Fibroblast of skin of right quadriceps (primary cell): ENCODE results near the gene SLC6A9.

ENCODE experiments used
- DNase-seq: peaks from one replicate; pipeline ENCODE4 v3.0.0-alpha.2; 2013

Gene SLC6A9

DNA sequence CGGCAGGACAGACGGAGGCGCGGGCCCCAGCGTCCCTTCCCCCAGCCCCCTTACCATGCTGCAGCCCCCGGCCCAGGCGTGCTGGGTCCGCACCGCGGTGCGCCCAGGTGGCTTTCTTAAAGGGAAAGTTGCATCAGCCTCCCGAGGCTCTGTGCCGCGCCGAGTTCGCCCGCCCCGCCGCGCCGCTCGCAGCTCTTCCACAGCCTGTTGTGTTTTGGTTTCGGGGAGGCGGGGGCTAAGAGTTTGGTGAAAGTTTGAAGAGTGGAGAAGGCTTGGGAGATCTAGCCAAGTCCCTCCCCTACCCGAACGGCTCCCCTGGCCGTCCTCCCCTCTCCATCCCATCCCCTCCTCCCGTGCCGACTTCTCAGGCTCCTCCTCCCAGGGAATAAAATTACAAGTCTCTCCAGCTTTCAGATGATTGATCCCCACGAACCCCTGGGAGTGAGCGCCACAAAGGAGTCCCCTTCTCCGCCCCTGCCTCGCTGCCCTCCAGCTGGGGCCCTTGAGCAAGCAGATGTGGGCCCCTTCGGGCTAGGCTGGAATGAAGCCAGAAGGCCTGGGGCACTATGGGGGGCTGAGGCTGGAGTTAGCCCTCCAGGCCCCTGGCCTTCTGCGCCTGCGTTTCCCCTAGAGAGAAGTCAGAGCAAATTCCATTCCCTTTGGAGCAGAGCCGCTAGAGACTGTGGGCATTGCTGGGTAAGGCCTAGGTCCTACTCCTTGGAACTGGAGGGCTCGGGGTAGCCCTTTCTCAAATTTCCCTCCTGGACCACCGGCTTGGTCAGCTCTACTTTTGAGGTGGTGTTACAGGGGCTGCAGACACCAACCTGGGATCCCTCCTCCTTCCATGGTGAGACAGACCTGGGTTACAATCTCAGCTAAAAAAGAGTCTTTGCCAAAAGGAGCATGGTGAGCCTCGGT is at the start of gene SLC6A9:
SLC6A9 (minus strand) TSS at position 211 of the 918 bp plus-strand sequence. CDS start 7,185 bp downstream, outside the sequence.
- peak; percentile 87 for DNase-seq

DNA sequence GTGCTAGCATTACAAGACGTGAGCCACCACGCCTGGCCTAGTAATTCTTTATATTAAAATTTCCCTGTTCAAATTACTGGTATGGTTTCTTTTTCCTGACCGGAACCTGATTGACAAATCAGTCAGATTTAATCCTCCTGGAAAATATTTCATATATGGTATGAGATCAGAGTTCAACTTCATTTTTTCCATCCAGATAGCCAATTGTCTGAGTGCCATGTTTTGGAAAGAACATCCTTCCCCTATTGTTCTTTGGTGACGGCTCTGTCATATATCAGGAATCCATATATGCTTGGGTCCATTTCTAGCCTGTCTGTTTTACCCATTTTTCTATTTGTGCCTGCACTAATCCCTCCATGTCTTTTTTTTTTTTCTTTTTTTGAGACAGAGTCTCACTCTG is 48.3 kb upstream of the SLC6A9 start:
- DNase-seq = no peak

DNA sequence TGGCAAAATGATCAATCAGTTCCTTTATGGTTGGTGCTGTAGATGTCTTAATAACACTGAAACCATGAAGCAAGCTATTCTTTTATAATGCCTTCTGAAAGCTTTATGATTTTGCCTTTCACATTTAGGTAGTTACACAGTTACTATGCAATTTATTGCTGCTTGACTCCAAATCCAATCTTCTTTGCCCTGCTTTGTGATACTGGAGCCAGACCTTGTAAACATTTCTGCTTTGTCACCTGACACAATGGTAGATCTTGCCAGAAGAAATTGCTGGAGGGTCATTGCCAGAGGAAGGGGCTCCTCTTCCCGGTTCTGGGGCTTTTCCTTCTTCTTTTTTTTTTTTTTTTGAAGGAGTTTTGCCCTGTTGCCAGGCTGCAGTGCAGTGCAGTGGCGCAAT is 46.8 kb upstream of the SLC6A9 start:
- no peak for DNase-seq

DNA sequence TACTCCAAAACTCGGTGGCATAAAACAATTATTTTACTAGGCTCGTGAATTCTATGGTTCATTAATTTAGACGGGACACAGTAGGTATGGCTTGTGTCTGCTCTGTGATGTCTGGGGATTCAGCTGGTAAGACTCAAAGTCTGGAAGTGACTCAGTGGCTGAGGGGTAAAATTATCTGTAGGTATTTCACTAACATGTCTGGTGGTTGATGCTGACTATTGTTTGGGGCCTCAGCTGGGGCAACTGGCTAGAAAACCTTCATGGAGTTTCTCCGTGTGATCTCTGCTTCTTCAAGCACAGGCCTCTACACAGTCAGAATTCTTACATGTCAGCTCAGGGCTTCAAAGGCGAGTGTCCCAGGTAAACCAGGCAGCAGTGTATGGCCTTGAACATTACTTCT is 46.2 kb upstream of the SLC6A9 start:
- DNase-seq = no peak

DNA sequence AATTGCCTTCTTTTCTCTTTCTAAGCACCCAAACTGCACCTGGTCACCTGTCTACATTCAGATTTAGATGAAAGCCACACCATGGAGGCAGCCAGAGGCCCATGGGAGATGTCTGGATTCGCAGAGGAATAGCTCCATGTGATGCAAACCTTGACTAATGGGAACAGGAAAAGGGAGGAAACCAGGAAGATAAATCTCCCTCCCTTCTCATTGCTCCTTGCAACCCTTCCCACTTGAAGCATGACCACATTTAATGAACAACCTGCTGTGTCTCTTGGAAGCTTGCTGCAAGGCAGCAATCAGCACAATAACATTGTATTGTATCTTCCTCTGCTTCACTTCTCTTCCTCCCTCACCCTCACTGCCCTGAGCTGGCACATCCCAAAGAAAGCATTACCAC is 44.8 kb upstream of the SLC6A9 start:
- DNase-seq = no peak

DNA sequence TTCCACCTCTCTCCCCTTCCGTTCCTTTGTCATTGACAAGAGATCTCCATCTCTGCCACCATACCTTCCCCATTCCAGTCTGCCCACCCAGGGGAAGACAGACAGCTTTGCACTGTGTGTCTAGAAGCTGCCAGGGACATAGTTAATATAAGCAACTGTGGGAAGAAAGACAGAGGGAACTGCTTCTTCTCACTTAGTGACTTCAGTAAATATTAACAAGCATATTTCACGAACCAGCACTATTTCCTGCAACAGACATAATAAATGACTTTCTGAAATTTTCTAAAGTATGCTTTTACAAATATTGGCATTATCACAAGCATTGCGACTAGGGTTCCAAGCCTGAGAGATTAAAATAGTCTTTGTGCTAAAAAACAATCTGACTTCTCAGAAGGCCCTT is 43.2 kb upstream of the SLC6A9 start:
- no peak for DNase-seq

DNA sequence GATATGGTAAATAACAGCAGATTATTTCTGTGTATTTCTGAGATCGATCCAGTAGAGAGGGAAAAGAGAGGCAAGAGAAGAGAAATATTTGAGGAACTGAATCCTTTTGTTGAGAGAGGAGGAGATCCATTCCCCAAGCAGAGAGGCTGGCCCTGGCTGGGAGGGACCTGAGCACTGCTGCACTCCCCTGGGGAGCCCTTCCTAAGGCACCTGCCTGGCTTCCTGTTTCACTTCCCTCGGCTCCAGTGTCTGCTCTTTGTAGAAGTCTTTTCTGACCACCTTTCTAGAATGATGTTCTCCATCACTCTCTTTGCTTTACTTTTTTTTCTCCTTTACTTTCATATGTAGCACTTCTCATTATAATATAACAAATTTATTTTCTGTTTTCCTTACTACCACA is 42.3 kb upstream of the SLC6A9 start:
- DNase-seq = no peak

DNA sequence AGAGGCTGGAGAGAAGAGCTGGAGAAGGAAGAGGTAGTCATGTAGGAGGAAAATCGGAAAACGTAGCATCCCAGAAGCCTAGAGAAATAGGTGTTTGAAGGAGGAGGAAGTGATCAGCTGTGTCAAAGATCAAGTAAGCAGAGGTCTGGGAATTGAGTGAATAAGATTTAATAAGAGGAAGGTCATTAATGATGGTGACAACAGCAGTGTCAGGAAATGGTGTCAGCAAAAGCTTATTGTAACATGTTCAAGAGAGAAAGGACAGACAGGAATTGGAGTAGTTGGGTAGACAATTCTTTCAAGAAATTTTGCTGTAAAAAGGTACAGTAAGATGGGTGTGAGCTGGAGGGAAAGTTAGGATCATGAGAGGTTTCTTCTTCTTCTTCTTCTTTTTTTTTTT is 41.6 kb upstream of the SLC6A9 start:
- DNase-seq = no peak

DNA sequence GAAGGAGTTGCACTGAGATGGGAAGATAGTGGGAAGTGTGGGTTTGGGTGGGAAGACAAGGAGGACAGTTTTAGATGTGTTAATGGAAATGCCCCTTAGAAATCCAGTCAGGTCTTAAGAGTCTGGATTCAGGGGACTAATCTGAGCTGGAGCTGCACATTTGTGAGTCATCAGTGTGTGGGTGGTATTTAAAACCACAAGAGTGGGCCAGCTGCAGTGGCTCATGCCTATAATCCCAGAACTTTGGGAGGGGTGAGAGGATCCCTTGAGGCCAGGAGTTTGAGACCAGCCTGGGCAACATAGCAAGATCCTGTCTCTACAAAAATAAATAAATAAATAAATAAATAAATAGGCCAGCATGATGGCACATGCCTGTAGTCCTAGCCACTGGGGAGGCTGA is 40.9 kb upstream of the SLC6A9 start:
- DNase-seq = peak; percentile 92

DNA sequence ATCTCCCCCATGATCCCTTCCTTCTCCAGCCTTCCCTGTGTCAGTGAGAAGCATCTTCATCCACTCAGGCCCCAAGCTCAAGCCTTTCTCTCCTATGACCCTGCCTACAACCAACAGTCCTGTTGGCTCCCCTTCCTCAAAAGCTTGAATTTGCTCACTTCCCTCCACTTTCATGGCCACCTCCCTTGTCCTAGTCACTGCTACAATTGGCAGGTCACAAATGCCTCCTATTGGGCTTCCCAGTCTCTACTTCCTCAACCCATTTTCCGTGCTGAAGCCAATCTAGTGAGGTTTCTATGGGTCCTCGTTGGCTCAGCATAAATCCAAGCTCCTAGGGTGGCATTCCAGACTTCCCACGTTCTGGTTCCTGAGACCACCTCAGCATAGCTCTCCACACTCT is 40.2 kb upstream of the SLC6A9 start:
- no peak for DNase-seq

DNA sequence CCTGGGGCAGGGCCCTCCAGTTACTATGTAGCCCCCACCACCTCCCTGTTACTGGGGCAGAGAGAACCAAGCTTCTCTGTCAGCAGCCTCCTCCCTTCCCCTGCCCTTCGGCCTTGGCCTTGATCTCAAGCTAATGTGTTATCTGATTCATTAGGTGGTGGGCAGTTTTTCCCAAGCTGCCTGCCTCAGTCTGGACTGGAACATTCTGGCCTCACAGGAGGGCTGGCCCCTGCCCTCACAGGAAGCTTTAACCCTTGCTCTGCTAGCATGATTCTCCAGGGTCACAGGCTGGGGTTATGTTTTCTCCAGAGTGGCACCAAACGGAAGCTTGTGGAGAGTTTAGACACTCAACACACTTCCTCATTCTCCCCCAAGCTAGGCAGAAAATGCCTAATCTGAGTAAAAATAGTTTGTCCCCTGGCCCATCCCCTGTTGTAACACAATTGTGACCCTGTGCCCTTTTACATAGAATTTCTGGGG is 37.2 kb upstream of the SLC6A9 start:
- DNase-seq = no peak

DNA sequence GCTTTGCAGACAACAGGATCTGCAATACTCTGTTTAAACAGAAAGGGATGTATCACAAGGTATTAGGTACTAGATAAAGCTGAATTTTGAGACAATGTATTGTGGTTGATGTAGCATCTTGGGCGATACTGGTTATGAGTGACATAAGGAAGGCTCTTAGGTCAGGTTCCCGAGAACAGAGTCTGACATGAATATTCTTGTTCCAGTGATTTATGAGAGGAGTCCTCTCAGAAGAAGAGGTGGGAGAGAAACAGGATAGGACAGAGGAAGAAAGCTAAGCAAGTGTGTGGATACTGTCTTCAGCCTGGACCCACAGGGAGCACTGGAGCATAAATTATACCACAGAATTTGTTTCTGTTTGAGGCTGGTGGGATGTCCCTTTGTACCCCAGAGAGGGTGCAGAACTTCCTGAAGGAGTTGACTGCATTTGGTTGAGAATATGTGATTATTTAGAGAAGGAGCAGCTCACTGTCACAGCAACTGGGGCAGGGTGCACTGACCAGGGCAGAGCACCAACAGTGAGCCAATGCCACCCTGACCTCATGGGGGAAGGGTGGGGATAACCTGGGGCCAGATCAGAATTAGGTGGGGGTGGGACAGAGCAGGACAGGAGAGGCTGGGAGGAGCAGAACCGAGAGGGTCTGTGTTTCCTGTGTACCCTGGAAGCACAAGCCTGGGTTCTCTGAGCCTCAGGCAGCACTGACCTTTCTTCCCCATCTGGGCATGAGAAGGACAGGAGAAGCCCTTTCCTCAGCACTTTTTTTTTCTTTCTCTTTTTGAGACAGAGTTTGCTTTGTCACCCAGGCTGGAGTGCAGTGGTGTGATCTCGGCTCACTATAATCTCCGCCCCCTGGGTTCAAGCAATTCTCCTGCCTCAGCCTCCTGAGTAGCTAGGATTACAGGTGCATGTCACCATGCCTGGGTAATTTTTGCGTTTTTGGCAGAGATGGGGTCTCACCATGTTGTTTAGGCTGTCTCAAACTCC is 36.3 kb upstream of the SLC6A9 start:
- DNase-seq = no peak

DNA sequence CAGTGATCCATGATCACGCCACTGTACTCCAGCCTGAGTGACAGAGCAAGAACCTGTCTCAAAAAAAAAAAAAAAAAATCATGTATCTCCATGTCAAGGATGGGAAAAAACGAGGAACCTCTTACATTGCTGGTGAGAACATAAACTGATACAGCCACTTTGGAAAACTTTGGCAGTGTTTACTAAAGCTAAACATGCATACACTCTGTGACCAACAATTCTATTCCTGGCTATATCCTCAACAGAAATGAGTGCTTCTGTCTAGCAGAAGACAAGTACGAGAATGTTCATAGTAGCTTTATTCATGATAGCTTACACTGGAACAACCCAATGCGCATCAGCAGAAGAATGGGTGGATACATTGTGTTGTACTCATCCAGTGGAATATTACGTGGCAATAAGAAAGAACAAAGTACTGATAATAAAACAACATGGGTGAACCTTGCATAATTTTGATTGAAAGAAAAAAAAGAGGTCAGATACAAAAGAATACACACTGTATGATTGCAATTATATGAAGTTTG is 31.5 kb upstream of the SLC6A9 start:
- no peak for DNase-seq

DNA sequence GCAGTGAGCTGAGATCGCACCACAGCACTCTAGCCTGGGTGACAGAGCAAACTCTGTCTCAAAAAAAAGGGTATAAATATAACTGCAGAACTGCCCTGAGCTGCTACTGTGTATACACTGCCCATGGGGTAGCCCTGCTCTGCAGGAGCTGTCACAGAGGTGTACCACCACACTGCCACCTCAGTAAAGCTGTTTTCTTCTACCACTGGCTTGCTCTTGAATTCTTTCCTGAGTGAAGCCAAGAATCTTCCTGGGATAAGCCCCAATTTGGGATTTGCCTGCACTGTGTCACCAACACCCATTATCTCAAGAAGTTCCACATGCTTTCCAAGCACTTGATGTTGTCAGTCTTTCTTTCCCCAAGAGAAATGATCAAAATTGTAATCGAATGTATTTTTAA is 30.6 kb upstream of the SLC6A9 start:
- DNase-seq = no peak

DNA sequence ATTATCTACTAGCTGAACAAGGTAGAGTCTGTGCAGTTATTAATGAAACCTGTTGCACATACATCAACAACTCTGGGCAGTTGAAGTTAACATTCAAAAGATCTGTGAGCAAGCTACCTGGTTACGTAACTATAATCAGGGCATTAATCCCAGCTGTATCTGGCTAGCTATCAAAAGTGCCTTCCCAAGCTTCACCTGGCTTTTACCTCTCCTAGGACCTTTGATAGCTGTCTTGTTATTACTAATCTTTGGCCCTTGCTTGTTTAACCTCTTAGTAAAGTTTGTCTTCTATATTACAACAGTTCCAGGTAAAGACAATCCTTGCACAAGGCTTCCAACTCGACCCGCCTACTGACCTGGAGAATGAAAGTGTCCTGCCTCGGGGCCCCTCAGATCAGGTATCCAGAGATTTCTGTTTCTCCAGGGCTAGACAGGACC is 29.6 kb upstream of the SLC6A9 start:
- DNase-seq = no peak

DNA sequence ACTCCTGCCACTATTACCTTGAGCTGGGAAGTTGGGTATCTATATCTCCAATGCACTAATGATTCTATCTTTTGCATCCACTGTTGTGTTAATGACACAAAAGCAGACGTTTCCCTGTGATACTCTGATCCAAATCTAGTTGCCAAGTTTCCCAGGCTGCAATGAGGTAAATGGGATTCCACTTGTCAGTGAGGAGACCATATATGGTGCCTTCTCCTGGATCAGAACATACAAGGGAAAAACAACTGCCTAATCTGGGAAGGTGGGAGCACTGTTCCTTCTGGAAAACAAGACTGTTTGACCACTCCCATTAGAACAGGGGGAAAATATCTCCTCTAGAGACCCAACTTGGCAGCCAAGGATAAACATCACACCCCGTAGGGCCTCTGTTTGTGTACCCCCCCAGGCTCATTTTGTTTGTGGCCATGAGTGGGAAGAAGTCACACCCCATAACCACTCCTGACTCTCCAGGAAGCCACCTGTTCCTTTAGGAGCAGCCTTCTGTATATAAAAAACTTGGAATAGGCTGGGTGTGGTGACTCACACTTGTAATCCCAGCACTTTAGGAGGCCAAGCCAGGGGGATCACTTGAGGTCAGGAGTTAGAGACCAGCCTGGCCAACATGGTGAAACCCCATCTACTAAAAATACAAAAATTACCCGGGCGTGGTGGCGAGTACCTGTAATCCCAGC is 28.5 kb upstream of the SLC6A9 start:
- DNase-seq = no peak

DNA sequence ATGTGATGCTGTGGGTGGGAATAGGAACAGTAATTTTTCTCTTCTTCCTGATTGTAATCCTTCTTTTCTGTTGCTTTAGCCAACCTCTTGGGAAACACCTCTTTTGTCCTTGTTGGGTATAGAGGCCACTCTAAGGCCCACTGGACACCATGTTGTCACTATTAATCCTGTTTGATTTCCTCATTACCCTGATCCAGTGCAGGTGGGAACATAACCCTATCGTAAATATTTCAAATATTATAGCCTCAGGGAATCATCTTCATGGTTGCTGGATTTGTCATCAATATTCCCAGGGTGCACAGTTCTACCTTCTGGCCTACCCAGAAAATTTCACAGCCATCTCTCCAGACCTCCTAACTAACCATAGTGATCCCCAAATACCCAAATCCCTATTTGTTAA is 27.9 kb upstream of the SLC6A9 start:
- no peak for DNase-seq

DNA sequence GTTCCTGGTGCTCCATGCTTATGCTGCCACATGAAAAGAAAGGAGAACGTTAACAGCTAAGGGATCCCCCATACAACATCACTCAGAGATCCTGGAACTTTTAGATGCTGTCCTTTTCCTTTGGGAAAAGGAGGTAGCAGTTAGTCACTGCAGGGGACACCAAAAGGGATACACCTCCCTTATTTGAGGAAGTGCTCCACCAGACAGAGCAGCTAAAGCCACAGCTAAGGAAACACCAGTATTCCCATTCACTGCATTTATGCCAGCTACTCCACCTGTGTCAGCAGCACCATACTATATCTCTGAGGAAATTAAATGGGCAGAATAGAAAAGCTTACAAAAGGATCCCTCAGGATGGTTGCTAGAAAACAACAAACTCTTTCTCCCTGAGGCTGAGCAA is 26.0 kb upstream of the SLC6A9 start:
- no peak for DNase-seq

DNA sequence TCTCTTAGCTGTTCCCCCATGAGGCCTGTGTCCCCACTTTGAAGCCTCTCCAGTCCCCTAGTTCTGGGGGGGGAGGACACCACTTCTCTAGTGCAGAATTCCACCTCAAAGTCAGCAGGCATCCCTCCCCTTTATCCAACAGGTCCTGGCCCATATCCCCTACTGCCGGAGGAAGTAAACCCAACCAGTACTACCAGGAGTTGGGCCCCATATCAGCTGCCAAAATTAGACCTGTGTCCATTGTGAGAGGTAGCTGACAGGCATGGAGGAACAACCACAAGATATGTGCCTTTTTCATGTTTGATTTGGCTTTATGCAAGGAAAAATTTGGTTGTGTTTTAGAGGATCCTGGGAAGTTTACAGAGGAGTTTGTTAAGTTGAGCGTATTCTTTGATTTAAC is 22.1 kb upstream of the SLC6A9 start:
- DNase-seq = no peak

DNA sequence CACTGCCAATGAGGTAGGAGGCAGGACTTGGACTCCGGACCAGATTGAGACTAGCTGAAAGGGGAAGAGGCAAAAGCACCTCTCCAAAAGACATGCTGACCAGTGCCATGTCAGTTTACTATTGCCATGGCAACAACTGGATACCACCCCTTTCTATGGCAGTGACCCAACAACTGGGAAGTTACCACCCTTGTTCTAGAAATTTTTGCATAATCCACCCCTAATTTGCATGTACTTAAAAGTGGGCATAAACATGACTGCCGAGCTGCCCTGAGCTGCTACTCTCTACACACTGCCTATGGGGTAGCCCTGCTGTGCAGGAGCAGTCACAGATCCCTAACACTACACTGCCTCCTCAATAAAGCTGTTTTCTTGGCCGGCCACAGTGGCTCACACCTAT is 19.0 kb upstream of the SLC6A9 start:
- no peak for DNase-seq

DNA sequence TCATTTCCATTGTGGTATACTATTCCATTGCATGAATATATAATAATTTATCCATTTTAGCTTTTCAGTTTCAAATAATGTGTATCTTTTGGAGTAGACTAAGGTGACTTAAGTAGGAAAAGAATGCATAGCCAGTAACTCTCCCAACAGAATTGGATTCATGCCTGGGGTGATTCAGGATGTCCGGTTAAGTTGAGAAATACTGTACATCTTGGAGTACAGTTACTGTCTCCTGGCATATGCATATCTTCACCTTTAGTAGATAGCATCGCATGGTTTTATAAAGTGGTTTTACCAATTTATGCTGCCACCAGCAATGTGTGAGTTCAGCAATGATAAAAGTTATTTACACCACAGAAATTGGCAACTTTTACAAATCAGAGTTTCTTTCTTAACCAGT is 18.6 kb upstream of the SLC6A9 start:
- DNase-seq = peak; percentile 95

DNA sequence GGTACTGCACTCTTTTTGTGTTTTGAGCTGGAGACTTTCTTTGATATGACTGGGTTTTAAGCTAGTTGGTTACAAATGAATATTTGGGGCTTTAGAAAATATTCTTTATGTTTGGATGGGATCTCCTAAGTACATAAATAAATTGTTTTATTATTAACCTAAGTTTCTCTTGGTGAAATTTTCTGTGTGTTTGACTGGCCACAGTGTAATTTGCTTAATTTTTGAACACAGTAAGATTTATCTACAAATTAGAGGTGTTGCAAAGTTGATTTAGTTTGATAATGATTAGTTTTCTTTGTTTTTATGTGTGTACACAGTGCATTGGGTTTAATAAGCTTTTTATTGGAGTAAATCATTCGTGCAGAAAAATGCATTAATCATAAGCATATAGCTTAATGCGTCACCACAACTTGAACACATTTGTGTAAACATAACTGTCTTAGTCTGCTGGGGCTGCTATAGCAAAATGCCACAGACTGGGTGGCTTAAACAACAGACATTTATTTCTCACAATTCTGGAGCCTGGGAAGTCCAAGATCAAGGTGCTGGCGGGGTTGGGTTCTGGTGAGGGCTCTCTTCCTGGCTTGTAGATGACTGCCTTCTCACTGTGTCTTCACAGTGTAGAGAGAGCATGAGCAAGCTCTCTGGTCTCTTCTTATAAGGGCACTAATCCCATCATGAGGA is 17.4 kb upstream of the SLC6A9 start:
- peak; percentile 70 for DNase-seq
